ENCODE measurements around the gene FOXJ1. TPM values are rescaled to one million over a fixed set of nuclear protein-coding genes. Genes with fewer than 3 reads are reported as not detected.

FOXJ1 gene
- total RNA-seq, 2 experiments from 2014 or later, result 0.63 to 0.89 TPM

DNA sequence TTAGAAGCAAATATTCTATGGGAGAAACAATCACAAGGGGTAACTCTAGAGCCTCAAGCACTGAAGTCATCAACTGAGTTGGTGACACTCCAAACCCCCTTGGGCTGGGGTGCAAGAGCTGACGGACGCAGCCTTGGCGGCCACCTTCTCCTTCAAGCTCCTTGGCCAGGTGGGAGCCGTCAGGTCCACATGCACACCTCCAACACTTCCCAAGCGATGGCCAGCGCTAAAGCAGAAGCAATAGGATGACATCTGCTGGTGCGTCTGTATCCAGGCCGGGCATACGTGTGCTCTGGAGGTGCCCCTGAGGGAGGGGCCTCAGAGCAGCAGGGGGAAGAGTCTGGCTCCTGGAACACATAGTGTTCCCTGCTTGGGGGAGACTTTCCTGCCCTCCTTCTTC, 12.2 kb upstream of the FOXJ1 start:
- H3K4me3 Mint-ChIP-seq, result no peak overlapping the region
- peaks cover 88% of the 10 kb centered on the region for H3K36me3 Mint-ChIP-seq (ENCODE audit: low read depth)

DNA sequence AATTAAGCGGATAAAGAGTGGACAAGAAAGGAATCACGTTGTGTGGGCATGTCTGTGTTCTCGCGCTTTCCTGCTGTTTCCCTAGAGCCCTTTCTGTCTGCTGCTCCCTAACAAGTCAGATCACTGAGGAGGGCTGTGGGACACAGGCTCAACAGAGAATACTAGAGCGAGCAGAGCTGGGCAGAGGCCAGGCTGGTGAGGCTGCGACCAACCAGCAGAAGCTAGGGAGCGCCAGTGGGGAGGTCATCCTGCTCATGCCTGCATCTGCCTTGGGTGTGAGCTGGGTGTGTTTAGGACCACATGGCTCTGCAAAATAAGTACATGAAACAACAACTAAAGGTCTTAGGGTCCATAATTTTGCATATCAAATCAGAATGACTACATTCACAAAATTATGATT, 11.5 kb upstream of the FOXJ1 start:
- H3K4me1 ChIP-seq (ENCODE audit: insufficient read depth, low read length), result peaks cover 36% of the 10 kb centered on the region
- DNase-seq (no peak), ATAC-seq (ENCODE audit: poor library complexity) (no peak)
- Mint-ChIP-seq H3K27ac (peak overlapping the region; percentile 99), H3K27me3 (no peaks in the 10 kb centered on the region), H3K4me1 (ENCODE audit: low read depth) (peaks cover 54% of the 10 kb centered on the region), H3K36me3 (ENCODE audit: low read depth) (peaks cover 82% of the 10 kb centered on the region), H3K9me3 (no peaks in the 10 kb centered on the region), H3K4me3 (peak overlapping the region; percentile 64)
- H3K36me3 ChIP-seq (ENCODE audit: insufficient read depth, low read length), result peaks cover 38% of the 10 kb centered on the region
- ChIA-PET CTCF (interaction anchor here (1.2 to 2.1 kb wide), 3 partner anchors 29 to 127 kb away, joined by 5 to 13 read pairs (median 8); no protein-coding TSS in a partner anchor), POLR2A (interaction anchor here (1.0 to 4.6 kb wide), 13 partner anchors 8 to 119 kb away, joined by 3 to 58 read pairs (median 7); partner anchors contain the start of genes FOXJ1 and UBALD2)
- no peaks in the 10 kb centered on the region for H3K9me3 ChIP-seq (ENCODE audit: control insufficient read depth in 1 of 2, insufficient read depth in 1 of 2, low read length in 2 of 2)
- H3K4me3 ChIP-seq (ENCODE audit: low read length), result no peak overlapping the region
- peak overlapping the region; percentile 47 to 72 for H3K27ac ChIP-seq (ENCODE audit: low read depth in 1 of 2, low read length in 2 of 2)
- TF ChIP-seq CTCF (IDR thresholded peaks at IDR 0.05), result no peak
- intact Hi-C loops (cut with DNase I, micrococcal nuclease), result no loop called here
- no peaks in the 10 kb centered on the region for H3K27me3 ChIP-seq (ENCODE audit: control insufficient read depth in 1 of 2, insufficient read depth in 2 of 2, low read length in 2 of 2)

More for the DNA sequence above, 12.2 kb upstream of the FOXJ1 start:
- DNase-seq (no peak), ATAC-seq (ENCODE audit: poor library complexity) (no peak)
- Mint-ChIP-seq H3K4me1 (ENCODE audit: low read depth) (peaks cover 51% of the 10 kb centered on the region), H3K27ac (peak overlapping the region; percentile 99), H3K9me3 (no peaks in the 10 kb centered on the region), H3K27me3 (no peaks in the 10 kb centered on the region)
- Histone ChIP-seq H3K36me3 (ENCODE audit: insufficient read depth, low read length) (peaks cover 45% of the 10 kb centered on the region), H3K4me1 (ENCODE audit: insufficient read depth, low read length) (peaks cover 35% of the 10 kb centered on the region), H3K27me3 (ENCODE audit: control insufficient read depth in 1 of 2, insufficient read depth in 2 of 2, low read length in 2 of 2) (no peaks in the 10 kb centered on the region), H3K9me3 (ENCODE audit: control insufficient read depth in 1 of 2, insufficient read depth in 1 of 2, low read length in 2 of 2) (no peaks in the 10 kb centered on the region), H3K4me3 (ENCODE audit: low read length) (no peak overlapping the region), H3K27ac (ENCODE audit: low read depth in 1 of 2, low read length in 2 of 2) (peak overlapping the region; percentile 47 to 72)
- ChIA-PET CTCF (interaction anchor here (1.5 kb wide), 1 partner anchor 126 kb away, joined by 5 read pairs; no protein-coding TSS in a partner anchor), POLR2A (interaction anchor here (1.9 to 4.6 kb wide), 4 partner anchors 12 to 39 kb away, joined by 6 to 58 read pairs (median 22); partner anchors contain the start of gene FOXJ1)
- TF ChIP-seq CTCF (IDR thresholded peaks at IDR 0.05), result no peak
- intact Hi-C loops (cut with DNase I, micrococcal nuclease), result no loop called here

DNA sequence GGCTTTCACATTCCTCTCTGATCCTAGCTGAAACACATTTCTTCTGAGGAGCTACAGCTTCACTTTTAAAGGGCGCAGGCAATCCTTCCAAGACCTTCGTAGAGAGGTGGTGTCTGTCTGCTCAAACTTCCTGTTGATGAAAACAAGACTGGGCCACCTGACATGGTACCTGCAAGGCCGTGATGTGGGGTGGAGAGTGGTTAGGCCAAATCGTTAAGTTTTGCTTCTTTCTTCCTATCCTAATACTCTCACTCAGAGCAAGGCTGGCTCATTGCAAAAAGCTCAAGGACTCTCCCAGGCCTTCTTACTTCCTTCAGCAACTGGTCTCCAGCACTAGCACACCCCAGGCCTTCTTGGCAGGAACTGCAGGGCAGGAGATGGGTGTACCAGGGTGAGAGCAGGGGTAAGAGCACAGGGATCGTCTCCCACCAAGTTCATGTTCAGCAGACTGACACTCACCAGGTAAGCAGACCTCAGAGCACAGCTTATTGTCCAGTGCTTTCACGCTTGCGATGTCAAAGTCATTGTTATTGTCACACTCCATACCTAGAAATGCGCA, 10.9 kb upstream of the FOXJ1 start:
- no peak overlapping the region for H3K4me3 ChIP-seq (ENCODE audit: low read length)

More for the DNA sequence above, 10.9 kb upstream of the FOXJ1 start:
- H3K4me3 Mint-ChIP-seq, result peak overlapping the region; percentile 64
- H3K27me3 Mint-ChIP-seq, result no peaks in the 10 kb centered on the region
- peaks cover 78% of the 10 kb centered on the region for H3K36me3 Mint-ChIP-seq (ENCODE audit: low read depth)
- peaks cover 42% of the 10 kb centered on the region for H3K4me1 ChIP-seq (ENCODE audit: insufficient read depth, low read length)
- intact Hi-C loops (cut with DNase I, micrococcal nuclease), result no loop called here
- no peaks in the 10 kb centered on the region for H3K9me3 Mint-ChIP-seq
- H3K9me3 ChIP-seq (ENCODE audit: control insufficient read depth in 1 of 2, insufficient read depth in 1 of 2, low read length in 2 of 2), result no peaks in the 10 kb centered on the region
- no peaks in the 10 kb centered on the region for H3K27me3 ChIP-seq (ENCODE audit: control insufficient read depth in 1 of 2, insufficient read depth in 2 of 2, low read length in 2 of 2)
- POLR2A ChIA-PET, result interaction anchor here (0.8 to 4.6 kb wide), 18 partner anchors 9 to 122 kb away, joined by 3 to 58 read pairs (median 6); partner anchors contain the start of genes FOXJ1 and UBALD2
- CTCF ChIA-PET, result interaction anchor here (1.1 to 2.1 kb wide), 3 partner anchors 30 to 127 kb away, joined by 4 to 13 read pairs (median 8); no protein-coding TSS in a partner anchor
- H3K36me3 ChIP-seq (ENCODE audit: insufficient read depth, low read length), result peaks cover 36% of the 10 kb centered on the region
- TF ChIP-seq CTCF (IDR thresholded peaks at IDR 0.05), result no peak
- ATAC-seq (ENCODE audit: poor library complexity) (peak; percentile 99), DNase-seq (peak; percentile 21 to 75 (median 48))
- H3K27ac ChIP-seq (ENCODE audit: low read depth in 1 of 2, low read length in 2 of 2), result peak overlapping the region; percentile 47 to 72
- H3K27ac Mint-ChIP-seq, result peak overlapping the region; percentile 99
- H3K4me1 Mint-ChIP-seq (ENCODE audit: low read depth), result peaks cover 60% of the 10 kb centered on the region
